Sigmoid colon (tissue), 7 donors: ENCODE results near the gene HTRA2. TPM values are rescaled to one million over a fixed set of nuclear protein-coding genes. Genes with fewer than 3 reads are reported as not detected.

ENCODE experiments used
- DNase-seq: peaks from one replicate; pipeline ENCODE4 v3.0.0-alpha.2; 2019
- H3K27ac ChIP-seq, 4 donors: fragments of 200-600 bp; sonication (generic); one replicate each; pipeline ENCODE4 v1.5.1; 2016 to 2019; ENCODE audit warnings: mild to moderate bottlenecking in 1 of 4
- H3K27me3 ChIP-seq, 3 donors: fragments of 200-600 bp; sonication (generic); one replicate each; pipeline ENCODE4 v1.5.1; 2019; ENCODE audit warnings: mild to moderate bottlenecking in 1 of 3
- H3K36me3 ChIP-seq, 4 donors: fragments of 200-600 bp; sonication (generic); one replicate each; pipeline ENCODE4 v1.5.1; 2016 to 2019
- H3K4me1 ChIP-seq, 4 donors: fragments of 200-600 bp; sonication (generic); one replicate each; pipeline ENCODE4 v1.5.1; 2017 to 2019
- H3K4me3 ChIP-seq, 4 donors: fragments of 200-600 bp; sonication (generic); one replicate each; pipeline ENCODE4 v1.5.1; 2017 to 2019; ENCODE audit warnings: mild to moderate bottlenecking in 2 of 4, moderate library complexity in 1 of 4
- H3K9me3 ChIP-seq, 4 donors: fragments of 200-600 bp in 3 of 4; sonication (generic) in 3 of 4; one replicate each; pipeline versions ENCODE4 v1.5.1 to v1.6.1; 2013 to 2019
- EP300 ChIP-seq, 4 donors: sonication (generic); formaldehyde crosslinking; IDR thresholded peaks; one replicate each; pipeline ENCODE4 v1.6.1; 2017; ENCODE audit warnings: antibody characterized with exemption in 4 of 4
- POLR2A ChIP-seq, 2 donors: fragments of 450-650 bp; IDR thresholded peaks; one replicate each; pipeline ENCODE4 v1.6.1; 2016; ENCODE audit warnings: antibody characterized with exemption in 2 of 2, mild to moderate bottlenecking in 2 of 2, moderate library complexity in 2 of 2
- POLR2AphosphoS5 ChIP-seq, 4 donors: sonication (generic); formaldehyde crosslinking; IDR thresholded peaks; one replicate each; pipeline ENCODE4 v1.6.1; 2017; ENCODE audit warnings: antibody characterized with exemption in 4 of 4
- WGBS, 2 donors: extraction: QIAGEN DNeasy Blood & Tissue Kit; methylation state at CpG; one replicate each; pipeline ENCODE4 v1.1.7; 2013; 5-methylcytosine and 5-hydroxymethylcytosine counted together
- intact Hi-C: fragments of 100-400 bp; cut with DNase I; formaldehyde crosslinking; loops from one replicate; pipeline ENCODE4 v1.15.1; 2023
- polyA plus RNA-seq, 3 donors: library from polyadenylated mRNA; stranded (reverse); fragments of 200-250 nt; gene quantifications; one replicate each; pipeline ENCODE4 v1.2.3, GENCODE V29; 2013
- total RNA-seq, 4 donors: library from RNA; depleted of rRNA; stranded (reverse); fragments of >200 nt; gene quantifications; one replicate each; pipeline ENCODE4 v1.1.0, GENCODE V29; 2016
- TF ChIP-seq, protein P1 (sequence below), 4 experiments: fragments of 450-650 bp in 3 of 4; fragments of 200-600 bp in 1 of 4; IDR thresholded peaks; one replicate each; pipeline ENCODE4 v1.5.1; 2016 to 2019; ENCODE audit warnings: antibody characterized with exemption in 4 of 4, mild to moderate bottlenecking in 3 of 4, moderate library complexity in 2 of 4
- donor health status: healthy with polysubstance abuse.
- donor health status: Bipolar disorder and iron deficiency.
- donor health status: healthy.

The HTRA2 gene
- total and polyA plus RNA-seq, 7 donors, result 19.7 to 39.8 (median 29.6) TPM

DNA sequence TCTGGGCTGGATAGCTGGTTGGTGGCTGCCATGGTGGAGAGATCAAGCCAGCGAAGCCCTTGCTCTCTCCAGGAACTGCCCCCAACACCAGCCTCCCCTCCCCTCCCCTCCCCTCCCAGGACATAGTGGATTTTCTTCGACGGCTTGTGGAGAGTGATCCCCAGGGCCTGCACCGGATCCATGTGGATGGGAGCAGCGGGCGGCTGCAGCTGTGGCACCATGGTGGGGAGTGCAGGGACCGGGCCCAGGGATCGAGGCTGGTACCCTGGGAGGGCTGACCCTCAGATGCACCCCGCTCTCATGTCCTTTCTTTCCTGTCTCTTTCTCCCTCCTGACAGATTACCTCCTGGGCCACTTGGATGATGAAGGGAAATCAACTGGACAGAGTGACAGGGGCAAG, 39.8 kb upstream of the HTRA2 start:
- Histone ChIP-seq H3K27ac (no peak overlapping the region), H3K36me3 (peaks cover 0 to 94% (median 46%) of the 10 kb centered on the region in 4 donors), H3K4me3 (no peak overlapping the region), H3K9me3 (no peaks in the 10 kb centered on the region), H3K27me3 (no peaks in the 10 kb centered on the region), H3K4me1 (no peaks in the 10 kb centered on the region)
- TF ChIP-seq, protein P1, sequence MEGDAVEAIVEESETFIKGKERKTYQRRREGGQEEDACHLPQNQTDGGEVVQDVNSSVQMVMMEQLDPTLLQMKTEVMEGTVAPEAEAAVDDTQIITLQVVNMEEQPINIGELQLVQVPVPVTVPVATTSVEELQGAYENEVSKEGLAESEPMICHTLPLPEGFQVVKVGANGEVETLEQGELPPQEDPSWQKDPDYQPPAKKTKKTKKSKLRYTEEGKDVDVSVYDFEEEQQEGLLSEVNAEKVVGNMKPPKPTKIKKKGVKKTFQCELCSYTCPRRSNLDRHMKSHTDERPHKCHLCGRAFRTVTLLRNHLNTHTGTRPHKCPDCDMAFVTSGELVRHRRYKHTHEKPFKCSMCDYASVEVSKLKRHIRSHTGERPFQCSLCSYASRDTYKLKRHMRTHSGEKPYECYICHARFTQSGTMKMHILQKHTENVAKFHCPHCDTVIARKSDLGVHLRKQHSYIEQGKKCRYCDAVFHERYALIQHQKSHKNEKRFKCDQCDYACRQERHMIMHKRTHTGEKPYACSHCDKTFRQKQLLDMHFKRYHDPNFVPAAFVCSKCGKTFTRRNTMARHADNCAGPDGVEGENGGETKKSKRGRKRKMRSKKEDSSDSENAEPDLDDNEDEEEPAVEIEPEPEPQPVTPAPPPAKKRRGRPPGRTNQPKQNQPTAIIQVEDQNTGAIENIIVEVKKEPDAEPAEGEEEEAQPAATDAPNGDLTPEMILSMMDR (IDR thresholded peaks at IDR 0.05), result no peak
- TF ChIP-seq POLR2A (IDR thresholded peaks at IDR 0.05) (no peak), POLR2AphosphoS5 (IDR thresholded peaks at IDR 0.05) (no peak), EP300 (IDR thresholded peaks at IDR 0.05) (no peak)
- DNase-seq, result no peak
- intact Hi-C loops, result no loop called here
- 95 to 97% methylated on average over 9 of the region's 9 CpGs for WGBS, 2 donors

DNA sequence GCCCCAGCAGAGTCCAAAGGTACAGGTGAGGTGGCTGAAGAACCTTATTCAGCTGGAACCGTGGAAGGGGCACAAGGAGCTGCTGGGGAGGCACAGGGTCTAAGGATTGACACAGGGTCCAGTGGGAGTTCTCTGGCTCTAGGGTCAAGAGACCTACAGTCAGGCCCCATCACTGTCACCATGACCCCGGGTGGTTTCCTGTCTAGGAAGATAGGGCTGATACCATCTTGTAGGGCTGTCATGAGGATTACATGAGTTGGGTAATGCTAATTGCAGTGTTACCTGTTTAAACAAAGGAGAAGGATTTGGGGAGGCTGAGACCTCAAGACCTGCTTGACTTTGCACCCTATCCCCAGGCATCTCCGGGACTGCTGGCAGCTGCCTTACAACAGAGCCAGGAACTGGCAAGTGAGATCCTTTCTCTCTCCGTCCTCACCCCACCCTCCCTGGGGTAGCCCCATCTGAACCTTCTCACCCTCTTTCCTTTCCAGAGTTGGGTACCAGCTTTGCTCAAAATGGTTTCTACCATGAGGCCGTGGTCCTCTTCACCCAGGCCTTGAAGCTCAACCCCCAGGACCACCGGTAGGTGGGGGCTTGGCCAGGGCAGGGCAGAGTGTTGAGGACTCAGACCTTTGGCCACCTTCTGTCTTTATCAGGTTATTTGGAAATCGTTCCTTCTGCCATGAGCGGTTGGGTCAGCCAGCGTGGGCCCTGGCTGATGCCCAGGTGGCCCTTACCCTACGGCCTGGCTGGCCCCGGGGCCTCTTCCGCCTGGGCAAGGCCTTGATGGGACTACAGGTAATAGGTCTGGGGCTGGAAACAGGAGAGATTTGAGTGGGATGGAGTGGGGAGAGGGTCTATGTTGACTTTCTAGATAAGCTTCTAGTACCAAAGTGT, 37.8 kb upstream of the HTRA2 start:
- 92 to 95% methylated on average over 12 of the region's 12 CpGs for WGBS, 2 donors
- H3K4me3 ChIP-seq, result no peak overlapping the region
- TF ChIP-seq POLR2A (IDR thresholded peaks at IDR 0.05) (no peak), EP300 (IDR thresholded peaks at IDR 0.05) (no peak), POLR2AphosphoS5 (IDR thresholded peaks at IDR 0.05) (no peak)
- TF ChIP-seq, protein P1 (IDR thresholded peaks at IDR 0.05), result no peak
- no peak for DNase-seq
- intact Hi-C loops, result no loop called here
- no peak overlapping the region for H3K27ac ChIP-seq
- H3K4me1 ChIP-seq, result no peaks in the 10 kb centered on the region
- peaks cover 0 to 3% (median 0%) of the 10 kb centered on the region in 3 donors for H3K27me3 ChIP-seq
- peaks cover 0 to 74% (median 43%) of the 10 kb centered on the region in 4 donors for H3K36me3 ChIP-seq
- H3K9me3 ChIP-seq, result no peaks in the 10 kb centered on the region

DNA sequence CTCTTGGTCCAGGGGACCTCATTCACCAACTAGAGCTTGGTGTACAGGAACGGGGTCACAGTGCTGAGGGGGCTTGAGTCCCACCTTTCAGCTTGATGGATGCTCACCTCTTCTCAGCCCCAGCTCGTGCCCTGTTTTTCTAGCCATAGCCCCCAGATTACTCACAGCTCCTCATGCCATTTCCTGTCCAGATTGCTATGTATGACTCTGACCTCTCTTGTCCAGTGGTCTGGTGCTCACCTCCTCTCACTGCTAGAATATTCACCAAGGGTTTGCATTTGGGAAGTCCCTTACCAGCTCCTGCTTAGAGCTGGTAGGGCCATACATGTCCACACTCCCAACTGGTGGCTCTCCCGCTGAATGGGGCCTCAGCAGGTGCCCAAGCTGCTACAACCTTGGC, 36.2 kb upstream of the HTRA2 start:
- H3K9me3 ChIP-seq, result no peaks in the 10 kb centered on the region
- intact Hi-C loops, result no loop called here
- peaks cover 0 to 12% (median 12%) of the 10 kb centered on the region in 4 donors for H3K4me1 ChIP-seq
- peaks cover 8 to 20% (median 14%) of the 10 kb centered on the region in 3 donors for H3K27me3 ChIP-seq
- H3K36me3 ChIP-seq, result peaks cover 0 to 59% (median 37%) of the 10 kb centered on the region in 4 donors
- DNase-seq, result no peak
- H3K4me3 ChIP-seq, result no peak overlapping the region
- WGBS, 2 donors, result 92 to 94% methylated on average over 3 of the region's 3 CpGs
- no peak overlapping the region for H3K27ac ChIP-seq
- TF ChIP-seq EP300 (IDR thresholded peaks at IDR 0.05) (no peak), POLR2A (IDR thresholded peaks at IDR 0.05) (no peak), POLR2AphosphoS5 (IDR thresholded peaks at IDR 0.05) (no peak)
- TF ChIP-seq, protein P1 (IDR thresholded peaks at IDR 0.05), result no peak

DNA sequence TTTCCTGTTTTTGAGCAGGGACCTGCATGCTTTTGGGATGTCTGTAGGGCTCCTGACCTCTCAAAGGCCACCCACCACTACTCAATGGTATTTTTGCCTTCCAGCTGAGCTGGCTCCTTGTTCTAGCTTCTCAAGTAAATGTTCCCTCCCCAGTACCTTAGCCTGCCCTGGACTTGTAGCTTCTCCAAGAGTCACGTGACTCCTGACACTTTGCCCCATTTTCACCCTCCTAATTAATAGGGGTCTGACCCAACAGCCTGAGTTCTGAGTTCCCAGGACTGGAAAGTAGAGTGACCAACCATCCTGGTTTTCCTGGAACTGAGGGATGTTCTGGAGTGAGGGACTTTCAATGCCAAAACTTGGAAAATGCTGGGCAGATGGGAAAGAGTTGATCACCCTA, 34.3 kb upstream of the HTRA2 start:
- intact Hi-C loops, result no loop called here
- Histone ChIP-seq H3K36me3 (peaks cover 0 to 41% (median 29%) of the 10 kb centered on the region in 4 donors), H3K27ac (no peak overlapping the region), H3K4me3 (no peak overlapping the region), H3K4me1 (peaks cover 0 to 27% (median 25%) of the 10 kb centered on the region in 4 donors), H3K27me3 (peaks cover 27 to 39% (median 31%) of the 10 kb centered on the region in 3 donors), H3K9me3 (no peaks in the 10 kb centered on the region)
- 89 to 96% methylated on average over 1 of the region's 1 CpG for WGBS, 2 donors
- TF ChIP-seq EP300 (IDR thresholded peaks at IDR 0.05) (no peak), POLR2A (IDR thresholded peaks at IDR 0.05) (no peak), POLR2AphosphoS5 (IDR thresholded peaks at IDR 0.05) (no peak)
- TF ChIP-seq, protein P1 (IDR thresholded peaks at IDR 0.05), result no peak
- DNase-seq, result no peak
